ENCODE data around the gene THAP5. TPM values are rescaled to one million over a fixed set of nuclear protein-coding genes. Genes with fewer than 3 reads are reported as not detected.

The THAP5 gene
- total and polyA plus RNA-seq, 10 donors, result 8.8 to 44.1 (median 30.6) TPM

DNA sequence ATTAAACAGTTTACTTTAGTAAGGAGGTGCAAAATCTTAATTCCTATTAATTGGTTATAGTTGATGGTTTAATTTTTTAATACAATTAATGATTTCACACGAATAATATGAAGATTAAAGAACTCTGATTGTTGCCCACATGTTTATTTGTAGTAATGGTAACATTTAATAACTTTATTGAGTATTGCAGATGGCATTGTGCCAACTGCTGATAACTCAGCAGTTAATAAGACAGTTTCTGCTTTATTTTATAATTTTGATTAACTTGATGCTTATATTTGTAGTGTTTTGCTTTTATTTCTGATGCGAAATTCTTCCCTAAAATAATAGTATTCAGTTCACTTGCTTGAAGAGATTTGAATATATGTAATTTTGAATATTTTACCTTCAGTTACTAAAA lies 3.0 kb upstream of the THAP5 start:
- Histone ChIP-seq H3K27me3 (replicated peaks in 1 of 7) (no peaks in the 10 kb centered on the region), H3K36me3 (peaks cover 0 to 49% (median 21%) of the 10 kb centered on the region in 6 donors), H3K27ac (no peak overlapping the region), H3K9me3 (no peaks in the 10 kb centered on the region), H3K4me1 (peaks cover 19 to 67% (median 48%) of the 10 kb centered on the region in 6 donors), H3K4me3 (no peak overlapping the region)
- intact Hi-C loops (cut with DNase I; ENCODE audit: low total_unique reads), result no loop called here
- TF ChIP-seq POLR2A (IDR thresholded peaks at IDR 0.05) (no peak), POLR2AphosphoS5 (IDR thresholded peaks at IDR 0.05) (no peak)
- TF ChIP-seq, protein P1, sequence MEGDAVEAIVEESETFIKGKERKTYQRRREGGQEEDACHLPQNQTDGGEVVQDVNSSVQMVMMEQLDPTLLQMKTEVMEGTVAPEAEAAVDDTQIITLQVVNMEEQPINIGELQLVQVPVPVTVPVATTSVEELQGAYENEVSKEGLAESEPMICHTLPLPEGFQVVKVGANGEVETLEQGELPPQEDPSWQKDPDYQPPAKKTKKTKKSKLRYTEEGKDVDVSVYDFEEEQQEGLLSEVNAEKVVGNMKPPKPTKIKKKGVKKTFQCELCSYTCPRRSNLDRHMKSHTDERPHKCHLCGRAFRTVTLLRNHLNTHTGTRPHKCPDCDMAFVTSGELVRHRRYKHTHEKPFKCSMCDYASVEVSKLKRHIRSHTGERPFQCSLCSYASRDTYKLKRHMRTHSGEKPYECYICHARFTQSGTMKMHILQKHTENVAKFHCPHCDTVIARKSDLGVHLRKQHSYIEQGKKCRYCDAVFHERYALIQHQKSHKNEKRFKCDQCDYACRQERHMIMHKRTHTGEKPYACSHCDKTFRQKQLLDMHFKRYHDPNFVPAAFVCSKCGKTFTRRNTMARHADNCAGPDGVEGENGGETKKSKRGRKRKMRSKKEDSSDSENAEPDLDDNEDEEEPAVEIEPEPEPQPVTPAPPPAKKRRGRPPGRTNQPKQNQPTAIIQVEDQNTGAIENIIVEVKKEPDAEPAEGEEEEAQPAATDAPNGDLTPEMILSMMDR (IDR thresholded peaks at IDR 0.05 in 8 of 11, conservative IDR thresholded peaks at IDR 0.05 in 3 of 11), result no peak
- WGBS, 5 donors, result 92 to 96% (median 93%) methylated on average over 2 of the region's 2 CpGs
- no peak for DNase-seq

DNA sequence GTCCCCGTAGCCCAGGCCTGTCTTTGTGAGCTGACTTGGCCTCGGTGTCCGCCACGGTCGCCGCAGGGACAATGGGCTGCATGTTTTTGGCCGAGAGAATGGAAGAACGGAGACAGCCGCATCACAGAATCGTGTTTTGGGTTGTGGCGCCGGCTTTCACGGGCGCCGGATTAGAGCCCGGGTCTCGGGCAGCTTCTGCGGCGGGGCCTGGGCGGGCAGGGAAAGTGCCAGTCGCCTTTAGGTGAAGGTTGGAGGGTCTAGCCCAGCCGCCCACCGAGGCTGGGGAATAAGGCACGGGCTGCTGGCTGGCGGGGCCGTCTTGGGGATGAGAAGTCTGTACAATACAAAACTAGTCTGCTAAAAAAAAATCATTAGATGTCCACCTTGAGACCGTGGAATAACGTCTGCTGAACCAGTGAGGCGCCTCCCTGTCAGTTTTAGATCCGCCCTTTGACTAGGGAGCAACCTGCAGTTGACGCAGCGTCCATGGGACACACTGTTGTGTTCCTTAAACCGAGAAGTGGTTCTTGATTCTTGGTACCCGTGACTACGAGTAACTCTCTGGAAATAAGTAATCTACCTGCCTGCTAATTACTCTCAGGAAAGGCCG lies 745 bp upstream of the THAP5 start:
- Histone ChIP-seq H3K27me3 (replicated peaks in 1 of 7) (no peaks in the 10 kb centered on the region), H3K36me3 (peaks cover 0 to 40% (median 21%) of the 10 kb centered on the region in 6 donors), H3K27ac (peak overlapping the region; percentile 90 to 99 (median 98)), H3K4me1 (peaks cover 19 to 86% (median 58%) of the 10 kb centered on the region in 6 donors), H3K9me3 (no peaks in the 10 kb centered on the region), H3K4me3 (peak overlapping the region; percentile 63 to 88 (median 73))
- no peak for DNase-seq
- 0 to 1% (median 0%) methylated on average over 36 of the region's 36 CpGs for WGBS, 5 donors
- TF ChIP-seq POLR2A (IDR thresholded peaks at IDR 0.05) (no peak), POLR2AphosphoS5 (IDR thresholded peaks at IDR 0.05) (peak in 1 of 3 donors; percentile 65)
- TF ChIP-seq, protein P1 (IDR thresholded peaks at IDR 0.05 in 8 of 11, conservative IDR thresholded peaks at IDR 0.05 in 3 of 11), result no peak
- intact Hi-C loops (cut with DNase I; ENCODE audit: low total_unique reads), result no loop called here

DNA sequence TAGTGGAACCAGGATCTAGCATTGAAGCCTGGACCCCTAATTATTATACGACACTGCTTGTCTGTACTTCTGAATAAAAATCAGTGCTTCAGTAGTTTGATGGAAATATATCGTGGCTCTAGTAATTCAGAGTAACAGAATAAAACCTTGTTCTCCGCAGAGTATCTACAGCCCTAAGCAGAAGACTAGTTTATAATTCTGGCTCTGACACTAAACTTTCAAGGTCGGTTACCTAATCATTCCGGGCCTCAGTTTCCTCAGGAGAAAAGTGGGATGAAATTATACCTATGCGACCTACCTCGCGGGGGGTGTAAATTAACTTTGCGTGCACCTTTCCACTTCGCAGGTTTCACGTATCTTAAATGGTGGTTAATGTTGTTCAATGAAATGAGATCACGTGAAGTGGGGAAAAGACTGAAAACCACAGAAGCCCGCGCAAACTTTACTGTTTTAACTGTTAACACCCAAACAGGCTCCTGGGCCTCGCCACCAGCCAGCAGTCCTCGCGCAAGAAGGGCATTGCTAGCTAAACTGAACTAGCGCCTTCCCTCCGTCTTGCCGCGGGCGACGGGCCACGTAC lies 615 bp downstream of the THAP5 start:
- TF ChIP-seq POLR2A (IDR thresholded peaks at IDR 0.05) (no peak), POLR2AphosphoS5 (IDR thresholded peaks at IDR 0.05) (no peak)
- TF ChIP-seq, protein P1 (IDR thresholded peaks at IDR 0.05 in 8 of 11, conservative IDR thresholded peaks at IDR 0.05 in 3 of 11), result no peak
- peak overlapping the region; percentile 40 to 88 (median 71) for H3K4me3 ChIP-seq
- intact Hi-C loops (cut with DNase I; ENCODE audit: low total_unique reads), result loop anchor here (5.0 kb wide), 1 partner anchor 42 kb away; the partner anchor contains the start of gene PNPLA8
- 11 to 18% (median 13%) methylated on average over 23 to 24 of the region's 24 CpGs for WGBS, 5 donors
- H3K36me3 ChIP-seq, result peaks cover 0 to 41% (median 26%) of the 10 kb centered on the region in 6 donors
- H3K27ac ChIP-seq, result peak overlapping the region; percentile 90 to 99 (median 98)
- no peaks in the 10 kb centered on the region for H3K9me3 ChIP-seq
- H3K27me3 ChIP-seq (replicated peaks in 1 of 7), result no peaks in the 10 kb centered on the region
- peaks cover 19 to 74% (median 57%) of the 10 kb centered on the region in 6 donors for H3K4me1 ChIP-seq
- no peak for DNase-seq

DNA sequence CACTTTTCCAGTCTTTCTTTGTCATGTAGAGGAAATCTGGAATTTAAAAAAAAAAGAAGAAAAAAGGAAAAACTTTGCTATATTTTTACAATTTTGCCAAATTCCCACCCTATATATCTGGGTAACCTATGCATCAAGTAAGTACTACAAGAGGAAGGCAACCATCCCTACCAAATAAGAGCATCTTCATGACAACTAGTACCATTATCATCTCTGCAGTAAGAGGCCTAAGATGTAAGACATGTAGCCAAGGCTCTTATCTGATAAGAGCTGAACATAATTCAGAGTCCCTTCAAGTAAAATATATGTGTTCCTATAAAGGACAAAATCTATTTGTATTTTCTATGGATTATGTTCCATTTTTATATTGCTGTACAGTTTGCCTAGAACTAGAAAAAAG lies 3.5 kb downstream of the THAP5 start:
- no peak overlapping the region for H3K27ac ChIP-seq
- intact Hi-C loops (cut with DNase I; ENCODE audit: low total_unique reads), result loop anchor here (5.0 kb wide), 1 partner anchor 39 kb away; the partner anchor contains the start of gene PNPLA8
- TF ChIP-seq POLR2AphosphoS5 (IDR thresholded peaks at IDR 0.05) (no peak), POLR2A (IDR thresholded peaks at IDR 0.05) (no peak)
- TF ChIP-seq, protein P1 (IDR thresholded peaks at IDR 0.05 in 8 of 11, conservative IDR thresholded peaks at IDR 0.05 in 3 of 11), result no peak

More for the DNA sequence above, 3.5 kb downstream of the THAP5 start:
- Histone ChIP-seq H3K4me3 (no peak overlapping the region), H3K4me1 (peaks cover 9 to 44% (median 28%) of the 10 kb centered on the region in 6 donors), H3K9me3 (no peaks in the 10 kb centered on the region), H3K27me3 (replicated peaks in 1 of 7) (no peaks in the 10 kb centered on the region), H3K36me3 (peaks cover 0 to 38% (median 18%) of the 10 kb centered on the region in 6 donors)
- no peak for DNase-seq
